RWPE1 (cell line): Measurements from ENCODE around the gene PORCN.
A peak's percentile ranks its signal among the peaks of the same experiment; 100 is the strongest.

Experiments used
- CTCF ChIA-PET: fragments of 350-600 bp; sonication (Branson Sonifier 250); formaldehyde crosslinking; extraction: SDS; loops from one replicate; lab custom pipeline; 2021; lab: Yijun Ruan, JAX
- POLR2A ChIA-PET: fragments of 400-600 bp; formaldehyde crosslinking; extraction: SDS; loops from one replicate; lab custom pipeline; 2020; ENCODE audit warnings: antibody characterized with exemption; ENCODE audit not compliant: low non-redundant PET; lab: Yijun Ruan, JAX
- DNase-seq: peaks from one replicate; pipeline ENCODE4 v3.0.0; 2012; ENCODE audit warnings: low spot score
- H3K27ac ChIP-seq: fragments of 450-650 bp; 2 replicates; pipeline ENCODE4 v1.5.1; 2017
- CTCF ChIP-seq: fragments of 450-650 bp; conservative IDR thresholded peaks from 2 replicates; pipeline ENCODE4 v1.5.1; 2017; ENCODE audit warnings: low read depth, mild to moderate bottlenecking

PORCN gene

DNA sequence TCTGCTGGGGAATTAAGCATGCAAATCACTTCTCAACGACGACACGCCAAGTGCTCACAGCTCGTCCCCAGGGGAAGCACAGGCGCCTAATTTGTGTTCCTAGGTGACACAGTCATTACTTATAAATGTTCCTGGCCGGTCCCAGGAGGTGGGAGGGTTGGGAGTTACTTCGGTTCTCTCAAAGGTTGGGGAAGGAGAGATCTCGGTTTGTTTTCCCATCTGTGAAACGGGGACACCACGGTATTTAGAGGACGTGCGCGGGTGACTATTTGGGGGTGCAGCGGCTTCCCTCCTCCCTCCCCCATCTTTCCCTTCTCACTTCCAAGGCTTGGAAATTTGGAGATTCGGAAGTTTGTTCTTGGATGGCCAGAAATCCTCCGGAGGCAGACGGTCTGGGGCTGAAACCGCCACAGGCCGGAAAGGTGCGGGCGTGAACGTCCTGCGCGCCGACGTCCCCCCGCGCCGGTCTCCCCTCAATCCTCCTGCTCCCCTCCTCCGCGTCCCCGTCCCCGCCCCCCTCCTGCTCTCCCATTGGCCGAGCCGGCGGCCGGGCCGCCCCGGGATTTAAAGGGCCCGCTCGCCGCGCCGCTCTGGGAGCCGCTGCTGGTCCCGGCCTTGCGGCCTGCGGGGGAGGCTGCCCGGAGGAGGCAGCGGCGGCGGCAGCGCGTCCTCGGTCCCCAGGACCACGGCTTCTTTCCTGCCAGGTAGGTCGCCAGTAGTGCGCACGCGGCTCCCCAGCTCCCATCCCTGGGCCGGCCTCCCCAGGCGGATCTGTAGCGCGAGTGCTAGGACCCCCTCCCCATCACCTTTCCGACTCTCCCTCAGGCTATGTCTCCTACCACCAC lies at the start of gene PORCN:
TSS of gene PORCN (plus strand) at position 593 of the 845 bp plus-strand sequence. CDS start 829 bp downstream, outside the sequence.
- CTCF ChIA-PET = no interaction called here
- H3K27ac ChIP-seq = peak within 1 kb of the TSS; percentile 80
- TF ChIP-seq CTCF = no peak
- POLR2A ChIA-PET = no interaction called here
- peak; percentile 77 for DNase-seq

DNA sequence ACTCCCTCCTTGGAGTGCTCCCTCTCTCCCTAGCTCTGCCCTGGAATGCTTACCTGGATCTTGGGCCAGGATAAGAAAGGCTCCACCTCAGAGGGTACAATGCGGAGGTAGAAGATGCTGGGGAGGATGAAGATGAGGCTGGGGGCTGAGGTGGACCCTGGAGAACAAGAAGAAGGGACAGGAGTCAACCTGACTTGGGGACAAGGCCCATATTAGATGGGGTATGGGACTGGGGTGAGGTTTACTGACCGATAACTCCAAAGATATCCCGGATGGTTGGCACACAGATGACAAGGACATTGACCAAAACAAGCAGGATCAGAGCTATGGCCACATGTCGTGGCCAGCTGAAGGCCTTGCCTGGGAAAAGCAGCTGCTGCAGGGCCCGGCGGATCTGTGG lies 49.3 kb upstream of the PORCN start:
- DNase-seq = no peak
- H3K27ac ChIP-seq = peak overlapping the region; percentile 84
- POLR2A ChIA-PET = no interaction called here
- CTCF ChIA-PET = no interaction called here
- no peak for TF ChIP-seq CTCF

GRCh38 chrX:48460031-48460430 lies 48.8 kb upstream of the PORCN start:
- ChIA-PET CTCF (no interaction called here), POLR2A (no interaction called here)
- no peak for TF ChIP-seq CTCF
- no peak for DNase-seq
- peak overlapping the region; percentile 84 for H3K27ac ChIP-seq

GRCh38 chrX:48460606-48461005 lies 48.2 kb upstream of the PORCN start:
- ChIA-PET CTCF (no interaction called here), POLR2A (no interaction called here)
- H3K27ac ChIP-seq = peak overlapping the region; percentile 84
- DNase-seq = no peak
- TF ChIP-seq CTCF = no peak

GRCh38 chrX:48461830-48462229 lies 47.0 kb upstream of the PORCN start:
- peak overlapping the region; percentile 84 for H3K27ac ChIP-seq
- TF ChIP-seq CTCF = no peak
- ChIA-PET POLR2A (interaction anchor here (0.7 kb wide), 1 partner anchor 436 kb away, joined by 4 read pairs; the partner anchor contains the start of genes PQBP1 and TIMM17B), CTCF (interaction anchor here (0.6 kb wide), 1 partner anchor 45 kb away, joined by 3 read pairs; no protein-coding TSS in a partner anchor)
- DNase-seq = peak; percentile 60

DNA sequence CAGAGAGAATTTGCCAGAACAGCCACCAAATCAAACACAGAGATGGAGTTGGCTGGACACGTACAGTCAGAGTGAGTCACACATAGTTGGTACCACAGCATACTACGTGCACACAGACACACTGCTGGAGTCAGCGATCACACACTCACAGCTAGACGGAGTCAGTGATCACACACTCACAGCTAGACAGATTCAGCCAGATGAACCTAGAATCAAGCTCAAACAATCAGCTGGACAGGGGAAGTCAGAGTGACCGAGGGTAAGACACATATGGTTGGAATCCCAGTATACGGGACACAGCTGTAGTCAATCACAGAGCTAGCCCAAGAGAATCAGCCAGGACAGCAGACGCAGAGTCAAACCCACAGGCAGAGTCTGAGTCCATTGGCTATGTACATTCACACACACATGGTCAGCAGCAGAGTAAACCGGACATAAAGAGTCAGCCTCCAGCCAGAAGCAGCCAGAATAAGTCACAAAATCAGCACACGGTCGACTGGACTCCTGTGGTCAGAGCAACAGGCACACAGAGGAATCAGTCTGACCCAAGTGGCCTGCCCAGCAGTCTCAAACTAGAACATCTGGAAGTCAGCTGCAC lies 43.4 kb upstream of the PORCN start:
- ChIA-PET POLR2A (no interaction called here), CTCF (interaction anchor here (0.6 kb wide), 1 partner anchor 942 kb away, joined by 4 read pairs; no protein-coding TSS in a partner anchor)
- H3K27ac ChIP-seq = peak overlapping the region; percentile 84
- DNase-seq = no peak
- TF ChIP-seq CTCF = no peak
